HEK293 (cell line): ENCODE results near the gene GMNC.
"Not testable (repeated sequence)": the region's sequence is repeated elsewhere in the genome, so short reads cannot be mapped to it uniquely, and the experiment has no call there.

Experiments used
- CTCF ChIA-PET: fragments of 350-600 bp; formaldehyde crosslinking; extraction: SDS; loops from one replicate; lab custom pipeline; 2021; ENCODE audit warnings: antibody characterized with exemption; lab: Yijun Ruan, JAX
- POLR2A ChIA-PET: fragments of 300-600 bp; formaldehyde crosslinking; extraction: SDS; loops from one replicate; lab custom pipeline; 2020; ENCODE audit warnings: antibody characterized with exemption, inconsistent platforms; lab: Yijun Ruan, JAX
- H3K27ac ChIP-seq: fragments of 200-500 bp; sonication (Bioruptor generic); 2 replicates; pipeline ENCODE4 v1.5.1; 2014; ENCODE audit warnings: low read depth, low read length, control low read depth, inconsistent platforms; ENCODE audit errors: extremely low read depth
- H3K36me3 ChIP-seq, 2 experiments: fragments of 200-500 bp in 1 of 2; sonication (Bioruptor generic) in 1 of 2; 1 replicate in 1 of 2; 2 replicates in 1 of 2; pipeline ENCODE4 v1.5.1; 2014 to 2017; ENCODE audit warnings: inconsistent platforms in 2 of 2, low read length in 2 of 2; ENCODE audit not compliant: control insufficient read depth in 2 of 2, insufficient read depth in 1 of 2
- H3K4me1 ChIP-seq: fragments of 200-500 bp; sonication (Bioruptor generic); 2 replicates; pipeline ENCODE4 v1.5.1; 2014; ENCODE audit warnings: mild to moderate bottlenecking, low read length, inconsistent platforms; ENCODE audit not compliant: control insufficient read depth, insufficient read depth
- H3K4me3 ChIP-seq: 2 replicates; pipeline ENCODE4 v1.5.1; 2011; ENCODE audit warnings: low read depth, mild to moderate bottlenecking, control low read depth, low read length, moderate library complexity
- H3K9me3 ChIP-seq: fragments of 200-500 bp; sonication (Bioruptor generic); 2 replicates; pipeline ENCODE4 v1.5.1; 2014; ENCODE audit warnings: low read depth, low read length, inconsistent platforms; ENCODE audit not compliant: control insufficient read depth, insufficient read depth
- ZBTB17 ChIP-seq: fragments of 450-650 bp; formaldehyde crosslinking; IDR thresholded peaks from 2 replicates; pipeline ENCODE4 v1.5.1; 2016; ENCODE audit warnings: missing biosample characterization, missing genetic modification characterization
- ZFP37 ChIP-seq: fragments of 450-650 bp; formaldehyde crosslinking; IDR thresholded peaks from 2 replicates; pipeline ENCODE4 v1.5.1; 2016; ENCODE audit warnings: missing biosample characterization, missing genetic modification characterization
- ZNF10 ChIP-seq: fragments of 450-650 bp; formaldehyde crosslinking; IDR thresholded peaks from 2 replicates; pipeline ENCODE4 v1.5.1; 2017; ENCODE audit warnings: missing biosample characterization, missing genetic modification characterization
- ZNF169 ChIP-seq: fragments of 450-650 bp; formaldehyde crosslinking; IDR thresholded peaks from 2 replicates; pipeline ENCODE4 v1.5.1; 2016; ENCODE audit warnings: missing biosample characterization, missing genetic modification characterization
- ZNF174 ChIP-seq: fragments of 450-650 bp; formaldehyde crosslinking; IDR thresholded peaks from 2 replicates; pipeline ENCODE4 v1.5.0; 2017; ENCODE audit warnings: missing biosample characterization, mild to moderate bottlenecking, missing genetic modification characterization
- ZNF223 ChIP-seq: fragments of 450-650 bp; formaldehyde crosslinking; IDR thresholded peaks from 2 replicates; pipeline ENCODE4 v1.5.1; 2016; ENCODE audit warnings: missing biosample characterization, missing genetic modification characterization
- ZNF280D ChIP-seq: fragments of 450-650 bp; formaldehyde crosslinking; IDR thresholded peaks from 2 replicates; pipeline ENCODE4 v1.5.1; 2016; ENCODE audit warnings: missing biosample characterization, missing genetic modification characterization
- ZNF362 ChIP-seq: fragments of 450-650 bp; formaldehyde crosslinking; IDR thresholded peaks from 2 replicates; pipeline ENCODE4 v1.5.1; 2016; ENCODE audit warnings: missing biosample characterization, missing genetic modification characterization
- ZNF37A ChIP-seq: fragments of 450-650 bp; IDR thresholded peaks from 2 replicates; pipeline ENCODE4 v1.5.1; 2018; ENCODE audit warnings: missing biosample characterization, missing genetic modification characterization
- ZNF529 ChIP-seq: fragments of 450-650 bp; formaldehyde crosslinking; IDR thresholded peaks from 2 replicates; pipeline ENCODE4 v1.5.1; 2017; ENCODE audit warnings: missing genetic modification characterization, missing biosample characterization; ENCODE audit not compliant: insufficient replicate concordance
- ZNF549 ChIP-seq: fragments of 450-650 bp; IDR thresholded peaks from 2 replicates; pipeline ENCODE4 v1.5.1; 2018; ENCODE audit warnings: missing biosample characterization, missing genetic modification characterization, mild to moderate bottlenecking, inconsistent platforms, moderate library complexity
- ZNF560 ChIP-seq: fragments of 450-650 bp; formaldehyde crosslinking; IDR thresholded peaks from 2 replicates; pipeline ENCODE4 v1.5.1; 2017; ENCODE audit warnings: missing biosample characterization, missing genetic modification characterization, borderline replicate concordance
- ZNF645 ChIP-seq: fragments of 450-650 bp; formaldehyde crosslinking; IDR thresholded peaks from 2 replicates; pipeline ENCODE4; 2016; ENCODE audit warnings: missing biosample characterization, missing genetic modification characterization
- ZNF654 ChIP-seq: fragments of 450-650 bp; formaldehyde crosslinking; IDR thresholded peaks from 2 replicates; pipeline ENCODE4 v1.5.1; 2016; ENCODE audit warnings: low read depth, missing biosample characterization, missing genetic modification characterization
- ZNF701 ChIP-seq: fragments of 450-650 bp; formaldehyde crosslinking; IDR thresholded peaks from 2 replicates; pipeline ENCODE4 v1.5.1; 2016; ENCODE audit warnings: missing biosample characterization, missing genetic modification characterization

GMNC gene

DNA sequence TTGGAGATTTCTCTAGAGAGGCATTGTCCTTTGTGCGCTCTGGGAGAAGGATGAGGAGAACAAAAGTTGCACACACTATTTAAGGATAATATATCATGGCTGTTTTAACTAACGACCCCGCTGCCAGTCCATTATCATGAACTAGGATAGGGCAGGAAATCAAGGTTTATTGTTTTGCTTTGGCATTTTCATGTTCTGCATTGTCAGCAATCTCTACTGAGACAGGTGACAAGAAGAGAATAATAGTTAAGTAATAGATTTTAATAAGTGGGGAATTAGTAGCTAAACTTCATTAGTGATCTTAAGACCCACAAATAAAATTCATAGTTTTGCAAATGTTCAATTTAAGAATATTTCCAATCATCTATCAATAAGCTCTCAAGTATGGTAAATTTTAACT, 20.6 kb upstream of the GMNC start (continued):
- no peak for TF ChIP-seq ZNF549 (tag by site-specific recombination)
- TF ChIP-seq ZNF169 (tag by site-specific recombination) = no peak
- no peak for TF ChIP-seq ZNF280D (tag by site-specific recombination)
- TF ChIP-seq ZNF645 (tag by site-specific recombination) = no peak
- no peak for TF ChIP-seq ZNF362 (tag by site-specific recombination)
- no peak for TF ChIP-seq ZBTB17

DNA sequence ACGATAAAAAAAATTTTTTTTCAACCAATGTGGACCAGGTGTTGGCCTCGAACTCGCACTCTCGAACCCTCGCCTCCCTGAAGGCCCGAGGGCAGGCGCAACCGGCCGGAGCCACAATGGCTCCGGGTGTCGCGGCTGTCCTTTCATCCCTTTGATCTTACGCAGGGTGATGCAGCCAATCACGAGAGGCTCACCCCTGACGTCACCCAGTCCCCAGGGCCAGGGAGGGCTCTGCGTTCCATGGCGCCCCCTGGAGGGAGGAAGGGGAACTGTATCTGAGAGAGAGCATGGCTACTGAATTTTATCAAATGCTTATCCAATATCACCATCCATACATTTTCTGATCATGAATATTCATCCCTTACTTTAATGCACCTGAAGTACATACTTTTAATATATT, 15.4 kb upstream of the GMNC start:
- CTCF ChIA-PET = no interaction called here
- Histone ChIP-seq H3K4me3 (no peak overlapping the region), H3K27ac (no peak overlapping the region), H3K9me3 (no peaks in the 10 kb centered on the region), H3K4me1 (no peaks in the 10 kb centered on the region), H3K36me3 (no peaks in the 10 kb centered on the region)
- POLR2A ChIA-PET = no interaction called here
- no peak for TF ChIP-seq ZNF560
- no peak for TF ChIP-seq ZNF174 (tag by site-specific recombination)
- no peak for TF ChIP-seq ZNF223 (tag by site-specific recombination)
- TF ChIP-seq ZNF37A (tag by site-specific recombination) = no peak

GRCh38 chr3:190876433-190876832, 13.9 kb upstream of the GMNC start:
- CTCF ChIA-PET, H3K9me3 ChIP-seq, POLR2A ChIA-PET, H3K36me3 ChIP-seq, H3K4me3 ChIP-seq, H3K27ac ChIP-seq, H3K4me1 ChIP-seq: not testable (repeated sequence)

- H3K9me3 ChIP-seq, H3K27ac ChIP-seq, H3K4me1 ChIP-seq, H3K36me3 ChIP-seq, H3K4me3 ChIP-seq, POLR2A ChIA-PET: not testable (repeated sequence)
- CTCF ChIA-PET = interaction anchor here (0.7 to 4.4 kb wide), 2 partner anchors 8 to 205 kb away, joined by 3 to 26 read pairs; no protein-coding TSS in a partner anchor
These were observed 12.6 kb upstream of the GMNC start for GRCh38 chr3:190875061-190875460.

DNA sequence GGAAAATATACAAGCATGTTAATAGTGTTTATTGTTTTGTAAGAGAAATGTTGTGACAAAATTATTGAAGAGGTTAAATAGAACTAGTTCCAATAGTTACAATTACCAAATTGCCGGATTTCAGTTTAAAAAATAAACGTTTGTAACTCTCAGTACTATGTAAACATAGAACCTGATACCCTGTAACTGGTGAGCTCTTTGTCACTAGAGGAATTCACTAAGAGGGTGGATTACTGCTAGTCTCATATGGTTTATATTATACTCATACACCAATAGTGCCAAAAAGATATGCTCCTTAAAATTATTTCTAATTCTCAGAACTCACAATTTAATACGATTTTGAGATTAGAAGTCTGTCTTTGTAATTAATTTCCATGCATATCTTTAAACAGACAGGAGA, 7.6 kb upstream of the GMNC start:
- no peaks in the 10 kb centered on the region for H3K9me3 ChIP-seq
- TF ChIP-seq ZNF10 (tag by site-specific recombination) (no peak), ZNF701 (no peak), ZNF654 (tag by site-specific recombination) (no peak), ZFP37 (tag by site-specific recombination) (no peak), ZNF529 (tag by site-specific recombination) (no peak)
- ChIA-PET POLR2A (no interaction called here), CTCF (interaction anchor here (1.0 kb wide), 1 partner anchor 65 kb away, joined by 5 read pairs; no protein-coding TSS in a partner anchor)
- H3K4me3 ChIP-seq = no peak overlapping the region
- H3K27ac ChIP-seq = no peak overlapping the region
- H3K4me1 ChIP-seq = peaks cover 6% of the 10 kb centered on the region; the same call in 1 of the 2 replicates
- H3K36me3 ChIP-seq = no peaks in the 10 kb centered on the region
